K562 (cell line): ENCODE measurements around the gene ARL2. TPM values are rescaled to one million over a fixed set of nuclear protein-coding genes. Genes with fewer than 3 reads are reported as not detected.

Experiments
- CLOCK ChIP-seq: fragments of 250-450 bp; sonication (Bioruptor Pico); IDR thresholded peaks from 2 replicates; pipeline ENCODE4 v1.4.0; 2020; ENCODE audit warnings: mild to moderate bottlenecking, moderate library complexity, borderline replicate concordance
- CTCFL ChIP-seq: IDR thresholded peaks from 2 replicates; pipeline ENCODE4 v1.6.1; 2011; ENCODE audit warnings: borderline replicate concordance, low read depth, mild to moderate bottlenecking, moderate library complexity, low read length; ENCODE audit not compliant: insufficient read depth, poor library complexity, severe bottlenecking
- FOXJ2 ChIP-seq: fragments of 200-800 bp; sonication (Bioruptor generic); IDR thresholded peaks from 2 replicates; pipeline ENCODE4 v1.6.1; 2016; ENCODE audit warnings: missing genetic modification characterization, missing compliant biosample characterization
- HMGN3 ChIP-seq: IDR thresholded peaks from 2 replicates; pipeline ENCODE4 v1.6.1; 2011; ENCODE audit warnings: borderline replicate concordance, low read depth, mild to moderate bottlenecking, mixed read lengths, low read length; ENCODE audit not compliant: insufficient read length; ENCODE audit errors: extremely low read depth
- MTA2 ChIP-seq: fragments of 450-650 bp; IDR thresholded peaks from 2 replicates; pipeline ENCODE4 v1.6.1; 2016; ENCODE audit warnings: low read depth
- PHTF2 ChIP-seq: fragments of 250-450 bp; sonication (Bioruptor Pico); IDR thresholded peaks from 2 replicates; pipeline ENCODE4 v1.5.0; 2021; ENCODE audit warnings: mild to moderate bottlenecking
- PKNOX1 ChIP-seq: fragments of 450-650 bp; IDR thresholded peaks from 2 replicates; pipeline ENCODE4 v1.6.1; 2016
- POLR2B ChIP-seq: fragments of 450-650 bp; IDR thresholded peaks from 2 replicates; pipeline ENCODE4 v1.6.1; 2018; ENCODE audit warnings: low read depth; ENCODE audit not compliant: partially characterized antibody
- RAD21 ChIP-seq, 2 experiments: fragments of 250-450 bp in 1 of 2; fragments of 450-650 bp in 1 of 2; sonication (Bioruptor Pico) in 1 of 2; formaldehyde crosslinking in 1 of 2; IDR thresholded peaks in 1 of 2; conservative IDR thresholded peaks in 1 of 2; 2 replicates each; pipeline versions ENCODE4 v1.4.0 to v1.8.0; 2020 to 2022; ENCODE audit warnings: mild to moderate bottlenecking in 2 of 2, moderate library complexity in 1 of 2
- RB1 ChIP-seq: fragments of 450-650 bp; IDR thresholded peaks from 2 replicates; pipeline ENCODE4 v1.6.1; 2017; ENCODE audit warnings: low read depth, mild to moderate bottlenecking
- TAF9B ChIP-seq: fragments of 450-650 bp; IDR thresholded peaks from 2 replicates; pipeline ENCODE4 v1.6.1; 2018; ENCODE audit warnings: mild to moderate bottlenecking; ENCODE audit not compliant: partially characterized antibody
- U2AF1 ChIP-seq: fragments of 200-400 bp; formaldehyde crosslinking; optimal IDR thresholded peaks from 2 replicates; pipeline ENCODE3; 2017; ENCODE audit warnings: mild to moderate bottlenecking, low read depth, low read length, moderate library complexity
- XRCC5 ChIP-seq: fragments of 200-400 bp; formaldehyde crosslinking; IDR thresholded peaks from 2 replicates; pipeline ENCODE4 v1.6.1; 2017; ENCODE audit warnings: low read depth, mild to moderate bottlenecking, low read length
- ZEB2 ChIP-seq: fragments of 450-650 bp; IDR thresholded peaks from 2 replicates; pipeline ENCODE4 v1.6.1; 2016
- ZNF133 ChIP-seq: fragments of 250-450 bp; sonication (Bioruptor Pico); IDR thresholded peaks from 2 replicates; pipeline ENCODE4 v1.4.0; 2020; ENCODE audit warnings: mild to moderate bottlenecking
- ZNF134 ChIP-seq: fragments of 250-450 bp; sonication (Bioruptor Pico); conservative IDR thresholded peaks from 2 replicates; pipeline ENCODE4 v1.4.0; 2020
- ZNF263 ChIP-seq: sonication (generic); formaldehyde crosslinking; IDR thresholded peaks from 2 replicates; pipeline ENCODE4 v1.8.0; 2022; ENCODE audit warnings: mild to moderate bottlenecking, missing genetic modification reagents, borderline replicate concordance
- ZNF3 ChIP-seq: fragments of 250-450 bp; sonication (Bioruptor Pico); IDR thresholded peaks from 2 replicates; pipeline ENCODE4 v1.5.0; 2021; ENCODE audit warnings: mild to moderate bottlenecking, moderate library complexity
- ZNF41 ChIP-seq: fragments of 250-450 bp; sonication (Bioruptor Pico); conservative IDR thresholded peaks from 2 replicates; pipeline ENCODE4 v1.4.0; 2020; ENCODE audit warnings: mild to moderate bottlenecking
- ZNF507 ChIP-seq: conservative IDR thresholded peaks from 2 replicates; pipeline ENCODE4 v1.6.1; 2017; ENCODE audit warnings: missing genetic modification characterization, missing compliant biosample characterization
- ZNF561 ChIP-seq: fragments of 450-650 bp; formaldehyde crosslinking; conservative IDR thresholded peaks from 2 replicates; pipeline ENCODE4 v1.4.0; 2020; ENCODE audit warnings: mild to moderate bottlenecking, moderate library complexity
- ZNF717 ChIP-seq: fragments of 250-450 bp; sonication (Bioruptor Pico); IDR thresholded peaks from 2 replicates; pipeline ENCODE4 v1.5.0; 2021
- polyA plus RNA-seq, 8 experiments: library from polyadenylated mRNA; depleted of rRNA in 4 of 8; stranded (reverse) in 5 of 8; unstranded in 3 of 8; fragments of >200 nt; fragmentation: Nextera tagmentation in 2 of 8; fragmentation: Illumina TruSeq in 1 of 8; extraction: Ambion mirVana in 2 of 8; extraction: Trizol in 1 of 8; gene quantifications; 2 replicates each; pipeline versions ENCODE4 v1.2.1 to v1.2.3, GENCODE V29; 2011 to 2014; ENCODE audit warnings: inconsistent platforms in 1 of 8, missing spikeins in 1 of 8
- total RNA-seq, 7 experiments: library from RNA; depleted of rRNA in 6 of 7; stranded (reverse); fragments of >200 nt in 6 of 7; fragmentation: Illumina TruSeq in 2 of 7; extraction: Trizol in 2 of 7; gene quantifications; 2 replicates each; pipeline versions ENCODE4 v1.2.1 to v1.2.3, GENCODE V29; 2011 to 2021; ENCODE audit warnings: low replicate concordance in 1 of 7

The ARL2 gene
- total and polyA plus RNA-seq, 9 of the 15 experiments (the other 6 are each of a cell fraction or from before 2014, with no cell fraction given), result 5.7 to 154 (median 92.2) TPM

- TF ChIP-seq CLOCK (no peak), CTCFL (peak; percentile 86), XRCC5 (peak; percentile 85), ZNF561 (CRISPR knock-in tag) (no peak), ZNF263 (peak; percentile 66; the same call in 1 of the 2 replicates), ZEB2 (no peak), ZNF133 (CRISPR knock-in tag) (no peak), ZNF134 (CRISPR knock-in tag) (no peak), ZNF3 (CRISPR knock-in tag) (no peak), PHTF2 (CRISPR knock-in tag) (no peak), ZNF507 (no peak), ZNF717 (CRISPR knock-in tag) (no peak), U2AF1 (no peak), TAF9B (no peak), RB1 (peak; percentile 49), RAD21 (CRISPR knock-in tag; conservative IDR thresholded peaks at IDR 0.05 in 1 of 2, IDR thresholded peaks at IDR 0.05 in 1 of 2) (peak; percentile 30 to 35; a peak in 3 of 4 replicates), POLR2B (peak; percentile 53), HMGN3 (peak; percentile 66), MTA2 (no peak), FOXJ2 (tag) (no peak), PKNOX1 (peak; percentile 77), ZNF41 (CRISPR knock-in tag) (no peak)
Observed at GRCh38 chr11:65027213-65028067, 13.5 kb downstream of the ARL2 start, which contains the start of gene SNX15 (continued).
